Kidney (tissue), 14 donors: ENCODE data around the gene ISCU. TPM values are rescaled to one million over a fixed set of nuclear protein-coding genes. Genes with fewer than 3 reads are reported as not detected.
A peak's percentile ranks its signal among the peaks of the same experiment; 100 is the strongest.
"Not testable (repeated sequence)": the region's sequence is repeated elsewhere in the genome, so short reads cannot be mapped to it uniquely, and the experiment has no call there.

Experiments
- DNase-seq, 5 donors: peaks; one replicate each; pipeline ENCODE4 v3.0.0-alpha.2; 2013 to 2020
- FAIRE-seq: peaks from 2 replicates; lab custom pipeline; 2012; peaks lifted over from hg19 to GRCh38; lab: Jason Lieb, UNC
- H3K27ac ChIP-seq, 2 donors: one replicate each; pipeline ENCODE4 v1.7.0; 2013; ENCODE audit warnings: low read depth in 2 of 2, low read length in 2 of 2, inconsistent platforms in 1 of 2
- H3K27me3 ChIP-seq: one replicate; pipeline ENCODE4 v1.7.1; 2013; ENCODE audit warnings: low read length, inconsistent platforms; ENCODE audit not compliant: control insufficient read depth, insufficient read depth
- H3K36me3 ChIP-seq, 3 donors: one replicate each; pipeline versions ENCODE4 v1.7.0 to v1.7.1; 2013; ENCODE audit warnings: low read length in 3 of 3, control low read depth in 1 of 3, inconsistent platforms in 1 of 3; ENCODE audit not compliant: insufficient read depth in 3 of 3, control insufficient read depth in 2 of 3
- H3K4me1 ChIP-seq, 3 donors: one replicate each; pipeline versions ENCODE4 v1.7.0 to v1.7.1; 2013; ENCODE audit warnings: low read length in 3 of 3, inconsistent platforms in 1 of 3, low read depth in 1 of 3; ENCODE audit not compliant: control insufficient read depth in 2 of 3, insufficient read depth in 2 of 3
- H3K4me3 ChIP-seq, 3 donors: one replicate each; pipeline versions ENCODE4 v1.7.0 to v1.8.1; 2013; ENCODE audit warnings: low read length in 3 of 3, control low read depth in 1 of 3, inconsistent platforms in 1 of 3
- H3K9ac ChIP-seq, 3 donors: one replicate each; pipeline versions ENCODE4 v1.7.0 to v1.7.1; 2013; ENCODE audit warnings: low read length in 3 of 3, control low read depth in 1 of 3, inconsistent platforms in 1 of 3
- H3K9me3 ChIP-seq, 3 donors: one replicate each; pipeline versions ENCODE4 v1.7.0 to v1.7.1; 2013; ENCODE audit warnings: low read length in 3 of 3, control low read depth in 1 of 3, inconsistent platforms in 1 of 3; ENCODE audit not compliant: control insufficient read depth in 2 of 3, insufficient read depth in 1 of 3
- intact Hi-C: fragments of 100-400 bp; cut with DNase I; formaldehyde crosslinking; loops from one replicate; pipeline ENCODE4 v1.11.1; 2022
- polyA plus RNA-seq: library from polyadenylated mRNA; stranded (reverse); fragments of 350-450 nt; fragmentation: Illumina TruSeq; extraction: RNeasy Lipid Tissue Mini Kit (QIAGEN cat#74804); gene quantifications from one replicate; pipeline ENCODE4 v1.2.3, GENCODE V29; 2014; ENCODE audit warnings: low read depth, low replicate concordance; ENCODE audit not compliant: insufficient read depth
- total RNA-seq: library from RNA; stranded (reverse); fragmentation: NEBNext Ultra II Directional; extraction: Animal tissue kit (Norgen Biotek cat#: 25700); gene quantifications from one replicate; pipeline ENCODE4 v1.2.1, GENCODE V29; 2021
- TF ChIP-seq, protein P1 (sequence below): IDR thresholded peaks from 3 replicates; pipeline ENCODE4 v1.5.1; 2012; ENCODE audit warnings: mild to moderate bottlenecking, moderate library complexity, borderline replicate concordance; ENCODE audit not compliant: insufficient read depth; ENCODE audit errors: extremely low read depth
- donor health status: control.
- donor health status: control.
- donor health status: control.
- donor health status: control.
- donor health status: control.
- donor health status: DM: yes; HTN: yes; CAD: no.
- donor health status: Normal renal cell carcinoma (clear cell type).

Gene ISCU
- total and polyA plus RNA-seq, 2 donors from 2014 or later: 183 to 511 TPM

GRCh38 chr12:108616941-108617858, 54.8 kb downstream of the ISCU start:
- Histone ChIP-seq H3K9ac (no peak overlapping the region), H3K4me3 (no peak overlapping the region), H3K36me3 (no peaks in the 10 kb centered on the region), H3K4me1 (peaks cover 0 to 5% (median 0%) of the 10 kb centered on the region in 3 donors), H3K27ac (no peak overlapping the region), H3K9me3 (peaks cover 0 to 5% (median 0%) of the 10 kb centered on the region in 3 donors), H3K27me3 (no peaks in the 10 kb centered on the region)
- intact Hi-C loops: loop anchor here (5.0 kb wide), 1 partner anchor 50 kb away; no protein-coding TSS in a partner anchor
- FAIRE-seq: no peak
- no peak for DNase-seq
- TF ChIP-seq, protein P1, sequence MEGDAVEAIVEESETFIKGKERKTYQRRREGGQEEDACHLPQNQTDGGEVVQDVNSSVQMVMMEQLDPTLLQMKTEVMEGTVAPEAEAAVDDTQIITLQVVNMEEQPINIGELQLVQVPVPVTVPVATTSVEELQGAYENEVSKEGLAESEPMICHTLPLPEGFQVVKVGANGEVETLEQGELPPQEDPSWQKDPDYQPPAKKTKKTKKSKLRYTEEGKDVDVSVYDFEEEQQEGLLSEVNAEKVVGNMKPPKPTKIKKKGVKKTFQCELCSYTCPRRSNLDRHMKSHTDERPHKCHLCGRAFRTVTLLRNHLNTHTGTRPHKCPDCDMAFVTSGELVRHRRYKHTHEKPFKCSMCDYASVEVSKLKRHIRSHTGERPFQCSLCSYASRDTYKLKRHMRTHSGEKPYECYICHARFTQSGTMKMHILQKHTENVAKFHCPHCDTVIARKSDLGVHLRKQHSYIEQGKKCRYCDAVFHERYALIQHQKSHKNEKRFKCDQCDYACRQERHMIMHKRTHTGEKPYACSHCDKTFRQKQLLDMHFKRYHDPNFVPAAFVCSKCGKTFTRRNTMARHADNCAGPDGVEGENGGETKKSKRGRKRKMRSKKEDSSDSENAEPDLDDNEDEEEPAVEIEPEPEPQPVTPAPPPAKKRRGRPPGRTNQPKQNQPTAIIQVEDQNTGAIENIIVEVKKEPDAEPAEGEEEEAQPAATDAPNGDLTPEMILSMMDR: no peak

GRCh38 chr12:108618079-108618952, 55.9 kb downstream of the ISCU start:
- TF ChIP-seq, protein P1: peak; percentile 90
- FAIRE-seq: no peak
- H3K4me3 ChIP-seq: no peak overlapping the region
- intact Hi-C loops: loop anchor here (5.0 kb wide), 1 partner anchor 51 kb away; no protein-coding TSS in a partner anchor
- H3K27me3 ChIP-seq: no peaks in the 10 kb centered on the region
- no peak overlapping the region for H3K27ac ChIP-seq
- H3K9me3 ChIP-seq: peaks cover 0 to 5% (median 0%) of the 10 kb centered on the region in 3 donors
- H3K4me1 ChIP-seq: peaks cover 0 to 8% (median 0%) of the 10 kb centered on the region in 3 donors
- H3K9ac ChIP-seq: no peak overlapping the region
- DNase-seq: peak; percentile 86 to 93 (median 88)
- H3K36me3 ChIP-seq: no peaks in the 10 kb centered on the region

DNA sequence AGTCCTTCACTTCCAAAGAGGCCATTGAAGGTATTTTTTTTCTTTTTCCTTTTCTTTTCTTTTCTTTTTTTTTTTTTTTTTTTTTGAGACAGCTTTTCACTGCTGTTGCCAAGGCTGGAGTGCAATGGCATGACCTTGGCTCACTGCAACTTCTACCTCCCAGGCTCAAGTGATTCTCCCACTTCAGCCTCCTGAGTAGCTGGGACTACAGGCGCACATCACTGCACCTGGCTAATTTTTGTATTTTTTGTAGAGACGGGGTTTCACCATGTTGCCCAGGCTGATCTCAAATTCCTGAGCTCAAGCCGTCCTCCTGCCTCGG, 56.5 kb downstream of the ISCU start:
- H3K4me3 ChIP-seq, DNase-seq, H3K9ac ChIP-seq, H3K27me3 ChIP-seq, H3K36me3 ChIP-seq, FAIRE-seq, H3K9me3 ChIP-seq, H3K27ac ChIP-seq, H3K4me1 ChIP-seq: not testable (repeated sequence)
- intact Hi-C loops: loop anchor here (5.0 kb wide), 1 partner anchor 52 kb away; no protein-coding TSS in a partner anchor

Other genes with a start within 250 kb of the ISCU start
- 25.7 TPM for gene CMKLR1, start 223.3 kb upstream of the ISCU start, total RNA-seq
- 6.1 TPM for gene CMKLR1, start 223.3 kb upstream of the ISCU start, polyA plus RNA-seq
- 8.5 TPM for gene FICD, start 47.3 kb upstream of the ISCU start, total RNA-seq
- gene FICD, start 47.3 kb upstream of the ISCU start, polyA plus RNA-seq: 5.1 TPM
- 59.1 TPM for gene SART3, start 1.4 kb upstream of the ISCU start, total RNA-seq
- gene SART3, start 1.4 kb upstream of the ISCU start, polyA plus RNA-seq: 14.9 TPM
- gene TMEM119, start 35.5 kb downstream of the ISCU start, total RNA-seq: 15.8 TPM
- 4.1 TPM for gene TMEM119, start 35.5 kb downstream of the ISCU start, polyA plus RNA-seq
- gene SELPLG, start 71.3 kb downstream of the ISCU start, total RNA-seq: 14.3 TPM
- gene SELPLG, start 71.3 kb downstream of the ISCU start, polyA plus RNA-seq: 3.7 TPM
- 104 TPM for gene CORO1C, start 168.9 kb downstream of the ISCU start, total RNA-seq
- 16.6 TPM for gene CORO1C, start 168.9 kb downstream of the ISCU start, polyA plus RNA-seq